22Rv1 (cell line): ENCODE data around the gene RHOC.

Experiments used
- H3K27ac ChIP-seq: fragments of 450-650 bp; 2 replicates; pipeline ENCODE4 v1.5.1; 2017
- ZFX ChIP-seq: fragments of 450-650 bp; IDR thresholded peaks from 2 replicates; pipeline ENCODE4 v1.6.1; 2017; ENCODE audit warnings: antibody characterized with exemption, borderline replicate concordance
- TF ChIP-seq, protein P1 (sequence below): fragments of 450-650 bp; IDR thresholded peaks from 2 replicates; pipeline ENCODE4 v1.5.1; 2017; ENCODE audit warnings: mild to moderate bottlenecking

The RHOC gene

GRCh38 chr1:112702420-112703261 lies 4.3 kb downstream of the RHOC start:
- TF ChIP-seq, protein P1, sequence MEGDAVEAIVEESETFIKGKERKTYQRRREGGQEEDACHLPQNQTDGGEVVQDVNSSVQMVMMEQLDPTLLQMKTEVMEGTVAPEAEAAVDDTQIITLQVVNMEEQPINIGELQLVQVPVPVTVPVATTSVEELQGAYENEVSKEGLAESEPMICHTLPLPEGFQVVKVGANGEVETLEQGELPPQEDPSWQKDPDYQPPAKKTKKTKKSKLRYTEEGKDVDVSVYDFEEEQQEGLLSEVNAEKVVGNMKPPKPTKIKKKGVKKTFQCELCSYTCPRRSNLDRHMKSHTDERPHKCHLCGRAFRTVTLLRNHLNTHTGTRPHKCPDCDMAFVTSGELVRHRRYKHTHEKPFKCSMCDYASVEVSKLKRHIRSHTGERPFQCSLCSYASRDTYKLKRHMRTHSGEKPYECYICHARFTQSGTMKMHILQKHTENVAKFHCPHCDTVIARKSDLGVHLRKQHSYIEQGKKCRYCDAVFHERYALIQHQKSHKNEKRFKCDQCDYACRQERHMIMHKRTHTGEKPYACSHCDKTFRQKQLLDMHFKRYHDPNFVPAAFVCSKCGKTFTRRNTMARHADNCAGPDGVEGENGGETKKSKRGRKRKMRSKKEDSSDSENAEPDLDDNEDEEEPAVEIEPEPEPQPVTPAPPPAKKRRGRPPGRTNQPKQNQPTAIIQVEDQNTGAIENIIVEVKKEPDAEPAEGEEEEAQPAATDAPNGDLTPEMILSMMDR = no peak
- no peak for TF ChIP-seq ZFX
- H3K27ac ChIP-seq = peak overlapping the region; percentile 97

GRCh38 chr1:112702067-112702395 lies 4.9 kb downstream of the RHOC start:
- H3K27ac ChIP-seq = peak overlapping the region; percentile 97
- no peak for TF ChIP-seq ZFX
- TF ChIP-seq, protein P1 = no peak

- peak overlapping the region; percentile 97 for H3K27ac ChIP-seq
- TF ChIP-seq, protein P1 = no peak
- no peak for TF ChIP-seq ZFX
These were observed 5.5 kb downstream of the RHOC start for GRCh38 chr1:112701227-112702066.

DNA sequence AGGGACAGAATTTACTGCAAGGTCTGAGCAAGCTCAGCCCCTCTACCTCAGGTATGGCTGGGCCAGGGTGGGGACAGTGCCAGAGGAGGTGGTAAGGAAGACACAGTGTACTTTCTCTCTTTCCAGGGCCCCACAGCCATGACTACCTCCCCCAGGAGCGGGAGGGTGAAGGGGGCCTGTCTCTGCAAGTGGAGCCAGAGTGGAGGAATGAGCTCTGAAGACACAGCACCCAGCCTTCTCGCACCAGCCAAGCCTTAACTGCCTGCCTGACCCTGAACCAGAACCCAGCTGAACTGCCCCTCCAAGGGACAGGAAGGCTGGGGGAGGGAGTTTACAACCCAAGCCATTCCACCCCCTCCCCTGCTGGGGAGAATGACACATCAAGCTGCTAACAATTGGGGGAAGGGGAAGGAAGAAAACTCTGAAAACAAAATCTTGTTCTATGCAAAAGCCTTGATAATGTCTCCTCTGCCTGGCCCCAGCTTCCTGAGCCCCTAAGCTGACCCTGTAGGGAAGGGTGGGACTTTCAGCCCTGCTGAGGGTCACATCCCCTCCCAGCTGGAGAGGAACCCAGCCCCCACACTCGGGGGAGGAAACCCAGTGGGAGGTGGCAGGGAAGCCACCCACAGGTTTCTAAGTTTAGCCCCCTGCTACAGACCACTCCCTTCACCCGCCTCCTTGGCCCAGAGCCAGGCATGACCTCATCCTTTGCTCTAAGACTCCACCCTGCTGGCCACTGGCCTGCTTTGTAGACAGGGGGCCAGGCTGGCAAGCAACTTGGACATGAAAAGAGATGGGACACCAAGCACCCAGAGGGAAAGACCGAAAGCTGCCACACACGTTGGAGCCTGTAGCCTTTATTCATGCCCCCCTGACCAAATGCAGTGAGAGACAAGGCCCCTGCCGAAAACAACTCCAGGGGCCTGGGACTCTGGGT lies 6.4 kb downstream of the RHOC start:
- peak overlapping the region; percentile 97 for H3K27ac ChIP-seq
- TF ChIP-seq, protein P1 = no peak
- TF ChIP-seq ZFX = no peak

DNA sequence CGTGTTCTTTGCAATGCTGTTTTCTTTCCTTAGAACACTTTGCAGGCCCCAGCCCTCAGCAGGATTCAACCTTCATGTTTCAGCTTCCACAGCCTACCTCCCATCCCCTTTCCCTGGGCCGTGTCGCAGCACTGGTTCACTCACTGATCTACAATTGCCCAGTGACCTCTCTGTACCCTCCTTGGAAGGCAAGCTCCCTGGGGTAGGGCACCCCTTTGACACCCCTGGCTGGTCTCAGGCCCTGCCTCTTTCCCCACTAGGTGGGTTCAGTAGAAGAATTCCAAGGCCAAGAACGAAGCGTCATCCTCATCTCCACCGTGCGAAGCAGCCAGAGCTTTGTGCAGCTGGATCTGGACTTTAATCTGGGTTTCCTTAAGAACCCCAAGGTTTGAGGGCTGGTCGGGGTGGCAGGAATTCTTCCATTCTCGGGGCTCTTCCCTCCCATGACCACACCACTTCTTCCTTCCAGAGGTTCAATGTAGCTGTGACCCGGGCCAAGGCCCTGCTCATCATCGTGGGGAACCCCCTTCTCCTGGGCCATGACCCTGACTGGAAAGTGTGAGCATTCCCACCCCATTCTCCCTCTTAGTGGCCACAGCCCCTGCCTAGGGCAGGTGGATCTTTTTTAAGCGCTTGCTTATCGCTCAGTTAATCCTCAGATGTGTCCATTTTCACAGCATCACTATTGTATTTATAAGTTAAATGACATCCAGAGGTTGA lies 7.3 kb downstream of the RHOC start:
- H3K27ac ChIP-seq = peak overlapping the region; percentile 97
- no peak for TF ChIP-seq ZFX
- TF ChIP-seq, protein P1 = no peak
